GM21390 (cell line): ENCODE data around the gene SAMD14.

Source experiments
- ATAC-seq: cut with Tn5 transposase; IDR thresholded peaks from one replicate; pipeline ENCODE4 v1.9.1; 2021; ENCODE audit not compliant: unreplicated experiment

The SAMD14 gene

DNA sequence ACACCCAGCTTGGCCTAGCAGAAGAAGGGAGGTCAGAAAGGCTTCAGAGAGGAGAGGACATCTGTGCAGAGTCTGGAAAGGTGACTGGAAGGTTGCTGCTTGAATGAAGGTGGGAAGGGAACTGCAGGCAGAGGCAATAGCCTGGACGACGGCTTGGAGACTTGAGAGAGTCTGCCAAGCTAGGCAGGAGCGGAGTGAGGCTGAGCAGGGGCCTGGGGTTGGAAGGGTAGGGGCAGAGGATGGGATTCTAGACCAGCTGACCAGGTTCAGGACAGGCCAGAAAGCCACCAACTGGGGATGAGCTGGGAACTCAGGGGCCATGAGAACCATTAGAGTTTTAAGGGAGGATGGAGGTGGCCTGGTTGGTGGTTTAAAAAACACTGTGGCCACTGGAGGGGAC lies 35.5 kb upstream of the SAMD14 start:
- no peak for ATAC-seq

- ATAC-seq, result no peak
Measured at GRCh38 chr17:50165066-50165465, 35.1 kb upstream of the SAMD14 start.

DNA sequence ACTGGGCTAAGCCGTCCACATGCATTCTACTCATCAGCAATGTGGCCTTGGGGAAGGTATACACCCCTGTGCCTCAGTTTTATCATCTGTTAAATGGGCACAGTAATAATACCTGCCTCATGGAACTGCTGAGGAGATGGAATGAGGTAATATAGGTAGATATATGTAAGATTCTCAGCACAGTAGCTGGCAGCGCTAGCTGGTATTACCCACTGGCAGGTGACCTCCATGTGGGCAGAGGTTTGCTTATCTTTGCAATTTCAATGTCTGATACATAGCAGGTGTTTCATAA lies 34.7 kb upstream of the SAMD14 start:
- no peak for ATAC-seq

DNA sequence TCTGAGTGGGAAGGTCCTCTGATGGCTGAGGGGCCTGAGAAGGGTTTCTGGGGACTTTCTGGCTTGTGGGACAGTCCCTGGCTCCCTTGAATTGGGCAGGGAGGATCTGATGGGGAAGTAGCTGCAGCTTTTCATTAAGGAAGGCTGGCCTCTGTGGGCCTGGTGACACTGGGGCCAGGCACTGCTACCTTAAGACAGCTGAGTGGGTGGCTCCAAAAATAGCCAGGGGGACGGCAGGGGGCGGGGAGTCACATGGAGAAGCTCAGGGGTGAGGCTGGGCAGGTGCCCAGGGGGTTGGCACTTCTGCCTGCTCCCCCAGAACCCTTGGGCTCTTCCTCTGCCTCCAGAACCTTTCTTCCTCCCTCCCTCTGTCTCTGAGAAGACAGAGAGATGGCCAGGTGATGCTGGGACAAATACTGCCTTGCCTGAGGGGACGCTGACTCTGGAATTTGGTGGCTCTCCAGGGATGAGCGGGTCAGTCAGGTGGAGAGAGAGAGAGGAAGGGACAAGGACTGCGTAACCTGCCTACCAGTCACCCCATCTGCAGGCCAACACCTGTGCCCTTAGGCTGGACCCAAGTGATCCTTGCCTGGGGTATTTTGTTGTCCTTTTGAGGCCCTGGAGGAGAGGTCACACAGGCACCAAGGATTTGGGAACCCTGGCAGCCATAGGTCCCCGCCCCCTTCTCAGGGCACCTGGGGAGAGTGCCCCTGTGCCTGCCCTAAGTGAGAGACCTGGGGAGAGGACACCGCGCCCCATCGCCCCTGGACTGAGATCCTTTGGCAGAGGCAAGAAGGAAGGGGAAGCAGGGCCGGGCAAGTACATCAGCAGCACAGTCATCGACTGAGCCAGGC lies 34.1 kb upstream of the SAMD14 start:
- no peak for ATAC-seq

GRCh38 chr17:50162466-50163254 lies 32.7 kb upstream of the SAMD14 start:
- no peak for ATAC-seq

GRCh38 chr17:50161911-50162288 lies 31.9 kb upstream of the SAMD14 start:
- no peak for ATAC-seq

- peak; percentile 78 for ATAC-seq
Measured at GRCh38 chr17:50161023-50161910, 31.3 kb upstream of the SAMD14 start.

- no peak for ATAC-seq
Measured at GRCh38 chr17:50157891-50158290, 27.9 kb upstream of the SAMD14 start.

GRCh38 chr17:50155115-50155819 lies 25.3 kb upstream of the SAMD14 start:
- ATAC-seq, result no peak

DNA sequence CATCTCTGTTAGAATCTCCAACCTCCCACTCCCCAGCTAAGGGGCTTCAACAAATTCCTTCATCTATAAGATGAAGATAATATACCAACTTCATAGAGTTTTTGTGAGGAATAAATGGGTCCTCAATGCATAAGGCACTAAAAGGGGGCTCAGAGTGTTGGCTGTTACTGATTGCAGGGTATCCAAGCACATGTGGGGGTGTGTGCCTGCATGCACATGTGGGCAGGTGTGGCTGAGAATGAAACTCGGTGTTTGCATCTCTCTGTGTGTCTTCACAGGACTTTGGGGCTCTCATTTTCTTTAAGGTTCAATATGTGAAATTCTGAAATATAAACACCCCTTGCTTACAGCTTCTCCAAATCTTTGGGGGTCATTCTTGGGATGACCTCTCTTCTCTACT lies 24.6 kb upstream of the SAMD14 start:
- no peak for ATAC-seq

DNA sequence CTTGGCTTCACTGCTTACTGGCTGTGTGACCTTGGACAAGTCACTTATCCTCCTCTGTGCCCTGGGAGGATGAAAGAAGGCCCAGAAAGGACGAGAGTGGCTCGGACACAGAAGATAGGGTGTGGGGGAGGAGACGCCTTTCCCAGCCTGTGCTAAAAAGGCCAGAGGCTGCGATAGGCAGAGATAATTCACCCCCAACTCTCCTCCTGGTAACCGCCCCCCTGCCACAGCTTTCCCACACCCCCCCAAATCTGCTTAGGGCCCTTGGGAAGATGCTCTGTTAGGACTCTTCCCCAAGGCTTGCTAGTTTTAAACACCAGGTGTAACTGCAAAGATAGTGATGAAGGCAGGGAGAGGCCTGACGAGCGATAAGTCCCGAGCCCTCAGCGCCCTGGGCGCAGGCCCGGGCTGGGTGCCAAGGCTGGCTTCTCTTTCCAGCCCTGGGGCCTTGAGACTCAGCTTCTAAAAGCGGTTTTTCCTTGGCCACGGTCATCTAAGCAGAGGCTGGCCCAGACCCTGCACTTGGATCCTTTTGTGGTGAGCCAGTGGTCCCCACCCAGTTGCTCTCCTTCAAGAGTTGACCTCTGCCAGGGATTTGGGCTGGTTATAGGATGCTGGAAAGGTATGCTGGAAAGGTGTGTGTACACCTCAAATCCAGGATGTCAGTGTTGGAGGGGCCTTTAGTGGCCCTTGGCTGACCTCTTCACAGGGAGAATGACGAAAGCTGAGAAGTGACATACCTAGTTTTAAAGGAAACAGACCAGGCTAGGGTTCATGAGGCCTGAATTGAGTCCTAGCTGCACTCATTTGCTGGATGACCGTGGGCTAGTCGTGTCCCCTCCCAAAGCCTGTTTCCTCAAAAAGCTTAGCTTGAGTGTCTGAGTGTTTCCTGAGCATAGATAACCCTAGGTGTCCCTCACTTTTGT lies 24.0 kb upstream of the SAMD14 start:
- ATAC-seq, result no peak

DNA sequence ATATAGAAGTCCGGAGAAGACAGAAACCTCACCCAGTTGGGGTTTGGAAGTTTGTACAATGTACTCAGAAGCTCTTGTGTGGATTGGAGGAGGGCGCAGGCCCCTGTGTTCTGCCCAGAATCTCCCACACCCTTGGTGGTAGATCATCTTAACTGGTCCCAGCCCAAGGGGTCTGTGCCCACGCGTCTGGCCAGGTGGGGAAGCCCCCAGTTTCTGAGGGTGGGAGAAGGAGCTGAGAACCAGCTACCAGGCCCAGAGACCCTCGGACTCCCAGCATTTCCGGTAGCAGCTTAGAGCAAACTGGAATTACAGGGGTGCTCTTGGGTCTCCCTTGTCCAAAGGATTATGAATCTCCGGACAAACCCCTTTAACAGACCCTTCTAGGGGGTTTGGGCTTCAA lies 22.8 kb upstream of the SAMD14 start:
- no peak for ATAC-seq

DNA sequence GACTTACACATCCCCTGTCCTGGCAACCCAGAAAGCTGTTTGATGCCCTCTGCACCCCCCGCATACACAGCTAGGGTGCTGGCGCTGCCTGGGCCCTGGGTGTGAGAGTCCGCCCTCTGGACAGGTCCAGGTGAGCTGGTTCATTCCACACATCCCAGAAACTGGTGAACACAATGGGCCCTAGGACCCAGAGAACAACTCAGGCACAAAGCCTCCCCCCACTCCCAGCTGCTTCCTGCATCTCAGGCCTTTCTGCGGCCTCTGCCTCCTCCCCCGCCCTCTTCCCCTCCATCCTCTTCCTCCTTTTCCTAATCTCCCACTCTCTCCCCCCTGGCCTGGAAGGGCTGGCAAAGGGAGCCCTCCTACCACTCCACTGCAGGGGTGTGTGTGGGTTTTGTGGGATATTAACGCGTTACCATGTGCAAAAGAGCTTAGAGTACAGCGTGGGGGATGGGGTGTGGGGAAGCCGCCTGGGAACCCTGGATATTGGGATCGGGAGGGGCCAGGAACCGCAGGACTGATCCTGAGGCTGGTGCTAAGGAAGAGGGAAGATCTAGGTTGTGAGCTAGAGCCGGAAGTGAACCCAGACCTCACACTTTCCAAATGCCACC lies 22.1 kb upstream of the SAMD14 start:
- no peak for ATAC-seq

GRCh38 chr17:50151041-50151936 lies 21.3 kb upstream of the SAMD14 start:
- peak; percentile 36 for ATAC-seq

- no peak for ATAC-seq
Measured at GRCh38 chr17:50150354-50151040, 20.5 kb upstream of the SAMD14 start, which contains the start of gene PPP1R9B. TSS of gene PPP1R9B (minus strand) at chr17:50150677. CDS start at chr17:50150513, 164 bp downstream.

- ATAC-seq, result no peak
Measured at GRCh38 chr17:50149417-50150353, 19.7 kb upstream of the SAMD14 start.

GRCh38 chr17:50149091-50149416 lies 19.1 kb upstream of the SAMD14 start:
- ATAC-seq, result no peak
